IMR-90 (cell line): Measurements from ENCODE around the gene BSDC1.

Experiments used
- NFE2L2 ChIP-seq: fragments of 150-350 bp; IDR thresholded peaks from 2 replicates; pipeline ENCODE4 v1.6.1; 2016; ENCODE audit warnings: low read depth, mild to moderate bottlenecking, low read length
- POLR2A ChIP-seq: IDR thresholded peaks from 2 replicates; pipeline ENCODE4 v1.6.1; 2012; ENCODE audit warnings: mild to moderate bottlenecking, low read depth, low read length
- USF2 ChIP-seq: fragments of 150-350 bp; IDR thresholded peaks from 2 replicates; pipeline ENCODE4 v1.6.1; 2017; ENCODE audit warnings: mild to moderate bottlenecking, antibody characterized with exemption, low read length, low read depth
- TF ChIP-seq, protein P1 (sequence below): conservative IDR thresholded peaks from 2 replicates; pipeline ENCODE4 v1.5.1; 2012; ENCODE audit warnings: mild to moderate bottlenecking, low read depth, low read length, improper control_type of control experiment

DNA sequence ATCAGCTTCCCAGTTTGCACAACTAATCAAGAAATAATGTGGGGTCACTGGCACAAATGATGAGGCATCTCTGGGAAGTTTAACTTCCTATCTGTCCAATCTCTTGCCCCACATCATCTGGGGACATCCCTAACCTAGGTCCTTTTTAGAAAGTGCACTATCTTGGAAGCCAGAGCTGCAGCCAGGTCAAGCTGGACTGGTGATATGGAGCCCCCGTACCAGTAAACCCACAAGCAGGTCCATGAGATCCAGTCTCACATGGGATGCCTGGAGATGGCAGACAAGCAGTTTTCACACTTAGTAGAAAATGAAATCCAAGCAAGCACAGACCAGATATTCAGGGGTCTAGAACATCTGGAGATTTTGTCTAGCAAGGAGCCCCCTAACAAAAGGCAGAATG, 27.5 kb upstream of the BSDC1 start:
- TF ChIP-seq, protein P1, sequence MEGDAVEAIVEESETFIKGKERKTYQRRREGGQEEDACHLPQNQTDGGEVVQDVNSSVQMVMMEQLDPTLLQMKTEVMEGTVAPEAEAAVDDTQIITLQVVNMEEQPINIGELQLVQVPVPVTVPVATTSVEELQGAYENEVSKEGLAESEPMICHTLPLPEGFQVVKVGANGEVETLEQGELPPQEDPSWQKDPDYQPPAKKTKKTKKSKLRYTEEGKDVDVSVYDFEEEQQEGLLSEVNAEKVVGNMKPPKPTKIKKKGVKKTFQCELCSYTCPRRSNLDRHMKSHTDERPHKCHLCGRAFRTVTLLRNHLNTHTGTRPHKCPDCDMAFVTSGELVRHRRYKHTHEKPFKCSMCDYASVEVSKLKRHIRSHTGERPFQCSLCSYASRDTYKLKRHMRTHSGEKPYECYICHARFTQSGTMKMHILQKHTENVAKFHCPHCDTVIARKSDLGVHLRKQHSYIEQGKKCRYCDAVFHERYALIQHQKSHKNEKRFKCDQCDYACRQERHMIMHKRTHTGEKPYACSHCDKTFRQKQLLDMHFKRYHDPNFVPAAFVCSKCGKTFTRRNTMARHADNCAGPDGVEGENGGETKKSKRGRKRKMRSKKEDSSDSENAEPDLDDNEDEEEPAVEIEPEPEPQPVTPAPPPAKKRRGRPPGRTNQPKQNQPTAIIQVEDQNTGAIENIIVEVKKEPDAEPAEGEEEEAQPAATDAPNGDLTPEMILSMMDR: no peak
- TF ChIP-seq POLR2A: no peak
- no peak for TF ChIP-seq USF2
- no peak for TF ChIP-seq NFE2L2
